T47D (cell line): ENCODE results near the gene CPT1B.

Experiments used
- DNase-seq, 2 experiments: peaks; one replicate each; pipeline versions ENCODE4 v3.0.0 to v3.0.0-alpha.2; 2011 to 2012; ENCODE audit warnings: low read depth in 1 of 2, low spot score in 1 of 2
- JUND ChIP-seq: IDR thresholded peaks from 2 replicates; pipeline ENCODE4 v1.6.1; 2012; ENCODE audit warnings: low read depth
- in situ Hi-C: cut with HindIII; loops from 2 replicates; pipeline ENCODE4 v1.10.0; 2016; ENCODE audit warnings: low sequenced_read_pairs, low pct_unique_long_range_greater_than_20kb

CPT1B gene

DNA sequence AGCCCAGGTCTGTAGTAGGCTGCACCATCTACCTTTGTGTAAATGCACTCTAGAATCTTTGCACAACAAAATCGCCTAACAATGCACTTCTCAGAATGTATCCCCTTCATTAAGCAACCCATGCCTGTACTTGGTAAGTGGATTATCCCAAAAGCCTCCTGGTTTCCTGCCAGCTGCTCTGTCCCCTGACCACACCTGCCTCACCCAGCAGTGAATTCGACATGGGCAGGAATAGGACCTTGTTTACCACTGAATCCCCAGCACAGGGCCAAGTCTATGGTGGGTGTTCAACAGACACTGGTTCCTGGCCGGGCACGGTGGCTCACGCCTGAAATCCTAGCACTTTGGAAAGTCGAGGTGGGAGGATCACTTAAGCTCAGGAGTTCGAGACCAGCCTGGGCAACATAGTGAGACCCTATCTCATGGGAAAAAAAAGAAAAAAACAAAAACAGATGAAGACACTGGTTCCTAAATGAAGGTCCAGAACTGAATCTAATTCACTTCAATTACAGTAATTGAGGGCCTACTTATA, 10.4 kb downstream of the CPT1B start:
- DNase-seq, result no peak
- no peak for TF ChIP-seq JUND
- in situ Hi-C loops, result no loop called here

DNA sequence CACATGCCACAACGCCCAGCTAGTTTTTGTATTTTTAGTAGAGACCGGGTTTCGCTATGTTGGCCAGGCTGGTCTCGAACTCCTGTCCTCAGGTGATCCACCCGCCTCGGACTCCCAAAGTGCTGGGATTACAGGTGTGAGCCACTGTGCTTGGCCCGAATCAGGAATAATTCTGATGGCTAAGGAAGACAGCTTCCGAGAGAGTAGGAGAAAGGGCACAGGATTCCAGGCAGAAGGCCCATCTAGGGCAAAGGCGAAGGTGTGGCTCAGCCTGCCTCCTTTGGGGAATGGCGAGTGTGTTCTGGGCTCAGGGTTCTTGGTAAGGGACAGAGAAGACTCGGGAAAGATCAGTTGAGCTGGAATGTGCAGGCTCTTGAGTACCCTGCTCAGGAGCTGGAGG, 13.9 kb downstream of the CPT1B start:
- in situ Hi-C loops, result no loop called here
- no peak for TF ChIP-seq JUND
- DNase-seq, result no peak

DNA sequence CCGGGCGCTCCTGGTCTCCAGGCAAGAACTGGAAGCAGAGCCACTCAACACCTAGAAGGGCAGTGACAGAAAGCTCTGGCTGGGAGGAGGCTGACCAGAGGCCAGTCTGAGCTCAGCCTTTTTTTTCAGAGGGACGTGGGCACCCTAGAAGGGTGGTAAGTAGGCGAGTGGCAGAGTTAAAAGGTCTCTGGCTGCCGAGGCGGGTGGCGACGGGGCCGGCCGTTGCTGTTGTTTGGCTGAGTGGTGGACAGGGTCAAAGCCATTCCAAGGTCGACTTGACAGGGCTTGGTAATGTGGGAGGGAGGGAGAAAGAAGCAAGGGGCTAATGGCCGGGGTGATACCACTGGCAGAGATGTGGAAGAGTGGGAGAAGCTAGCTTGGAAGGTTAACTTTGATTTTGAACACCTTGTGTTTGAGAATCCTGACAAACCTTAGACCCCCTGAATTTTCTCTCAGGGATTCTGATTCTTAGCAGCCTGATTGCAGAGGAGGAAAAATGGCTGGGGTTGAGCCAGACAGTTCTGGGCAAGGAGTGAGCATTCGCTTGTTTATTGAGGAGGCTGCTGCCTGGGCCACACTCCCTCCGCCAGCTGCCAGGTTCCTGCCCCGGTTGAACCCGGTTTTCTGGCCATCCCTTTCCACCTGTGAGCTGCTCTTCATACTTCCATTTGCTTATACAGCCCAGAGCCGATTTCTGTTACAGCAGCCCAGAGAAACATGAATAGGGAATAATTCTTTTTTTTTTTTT, 14.6 kb downstream of the CPT1B start:
- no peak for TF ChIP-seq JUND
- peak in 1 of 2 experiments; percentile 10 for DNase-seq
- in situ Hi-C loops, result no loop called here

DNA sequence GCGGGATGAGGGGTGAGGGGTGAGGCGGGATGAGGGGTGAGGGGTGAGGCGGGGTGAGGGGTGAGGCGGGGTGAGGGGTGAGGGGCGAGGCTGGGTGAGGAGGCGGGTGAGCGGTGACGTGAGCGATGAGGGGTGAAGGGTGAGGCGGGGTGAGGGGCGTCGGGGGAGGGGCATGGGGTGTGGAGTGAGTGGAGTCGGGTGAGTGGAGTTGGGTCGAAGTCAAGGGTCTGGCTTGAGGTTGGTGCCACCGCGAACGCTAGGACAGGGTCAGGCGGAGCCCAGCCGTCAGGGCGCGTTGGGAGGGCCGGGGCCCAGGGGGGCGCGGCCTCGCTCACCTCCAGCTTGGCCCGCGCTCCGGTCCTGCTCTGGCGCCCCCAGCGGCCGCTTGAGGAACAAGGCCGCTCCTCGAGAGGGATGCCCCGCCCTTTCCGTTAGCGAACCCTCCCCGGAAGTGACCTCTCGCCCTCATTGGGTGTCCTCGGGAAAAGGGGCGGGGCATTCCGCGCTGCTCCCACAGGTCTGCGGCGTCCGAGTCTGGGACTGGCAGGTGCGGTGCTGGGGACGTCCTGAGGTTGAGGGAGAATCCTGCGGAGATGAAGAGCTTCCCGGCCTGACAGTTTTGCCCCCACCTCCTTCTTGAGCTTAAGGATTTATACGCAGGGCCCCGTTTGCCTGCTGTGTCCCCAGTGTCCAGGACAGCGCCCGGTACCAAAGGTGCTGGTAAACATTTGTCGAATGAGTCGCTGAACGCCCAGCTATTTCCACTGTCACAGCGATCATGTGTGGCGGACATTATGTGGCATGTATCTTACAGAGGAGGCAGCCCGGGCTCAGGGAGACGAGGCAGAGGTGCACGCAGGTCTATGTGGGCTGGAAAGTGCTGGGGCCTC, 15.5 kb downstream of the CPT1B start, which contains the start of gene SYCE3:
SYCE3 (minus strand) TSS at position 397 of the 890 bp plus-strand sequence. CDS start 6,514 bp downstream, outside the sequence.
- in situ Hi-C loops, result no loop called here
- no peak for TF ChIP-seq JUND

DNA sequence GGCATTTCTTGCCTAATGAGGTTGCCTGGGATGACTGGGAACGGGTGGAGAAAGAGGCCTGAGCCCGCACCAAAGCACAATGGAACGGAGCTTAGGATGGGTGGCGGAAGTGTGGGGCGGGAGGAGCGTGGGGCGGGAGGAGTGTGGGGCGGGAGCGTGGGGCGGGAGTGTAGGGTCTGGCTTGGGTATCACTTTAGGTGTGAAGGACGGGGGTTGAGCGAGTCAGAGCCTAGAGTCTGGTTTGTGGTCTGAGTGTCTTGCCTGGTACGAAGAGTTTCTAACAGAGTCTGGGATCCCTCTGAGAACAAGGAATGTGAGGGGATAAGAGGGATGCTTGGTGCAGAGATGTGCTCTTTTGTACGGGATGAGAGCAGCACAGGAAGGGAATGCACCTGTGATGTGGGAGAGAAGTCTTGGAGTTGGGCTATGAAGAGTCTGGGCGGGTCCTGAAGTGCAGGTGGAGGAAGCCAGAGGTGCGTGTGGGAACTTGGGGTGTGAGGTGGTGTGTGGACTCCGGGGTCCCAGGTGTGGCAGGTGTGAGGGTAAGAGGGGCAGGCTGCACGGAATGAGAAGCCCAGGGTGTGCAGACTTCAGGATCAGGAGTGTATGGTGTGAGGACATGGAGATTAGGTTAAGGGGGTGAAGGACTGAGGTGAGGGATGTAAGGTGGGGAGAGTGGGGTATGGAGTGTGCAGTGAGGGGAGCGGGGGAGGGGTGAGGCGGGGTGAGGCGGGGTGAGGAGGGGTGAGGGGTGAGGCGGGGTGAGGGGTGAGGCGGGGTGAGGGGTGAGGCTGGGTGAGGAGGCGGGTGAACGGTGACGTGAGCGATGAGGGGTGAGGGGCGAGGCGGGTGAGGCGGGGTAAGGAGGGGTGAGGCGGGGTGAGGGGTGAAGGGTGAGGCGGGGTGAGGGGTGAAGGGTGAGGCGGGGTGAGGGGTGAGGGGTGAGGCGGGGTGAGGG, 16.5 kb downstream of the CPT1B start:
- TF ChIP-seq JUND, result no peak
- in situ Hi-C loops, result no loop called here
- DNase-seq, result no peak

More for the DNA sequence above, 15.5 kb downstream of the CPT1B start, which contains the start of gene SYCE3:
- DNase-seq, result peak; percentile 78 to 95

DNA sequence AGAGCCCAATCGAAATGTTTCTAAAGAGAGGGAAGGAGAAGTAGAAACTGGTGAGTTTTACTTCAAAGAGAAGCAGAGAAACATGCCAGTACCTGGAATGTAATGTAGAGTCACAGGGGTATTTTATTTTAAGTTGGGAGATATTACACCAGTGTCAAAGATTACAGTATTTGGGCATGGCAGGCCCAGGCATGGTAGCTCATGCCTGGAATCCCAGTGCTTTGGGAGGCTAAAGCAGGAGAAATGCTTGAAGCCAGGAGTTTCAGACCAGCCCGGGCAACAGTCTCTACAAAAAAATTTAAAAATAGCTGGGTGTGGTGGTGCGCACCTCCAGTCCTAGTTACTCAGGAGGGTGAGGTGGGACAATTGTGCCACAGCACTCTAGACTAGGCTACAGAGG, 18.2 kb downstream of the CPT1B start:
- in situ Hi-C loops, result no loop called here
- TF ChIP-seq JUND, result no peak
- DNase-seq, result no peak

DNA sequence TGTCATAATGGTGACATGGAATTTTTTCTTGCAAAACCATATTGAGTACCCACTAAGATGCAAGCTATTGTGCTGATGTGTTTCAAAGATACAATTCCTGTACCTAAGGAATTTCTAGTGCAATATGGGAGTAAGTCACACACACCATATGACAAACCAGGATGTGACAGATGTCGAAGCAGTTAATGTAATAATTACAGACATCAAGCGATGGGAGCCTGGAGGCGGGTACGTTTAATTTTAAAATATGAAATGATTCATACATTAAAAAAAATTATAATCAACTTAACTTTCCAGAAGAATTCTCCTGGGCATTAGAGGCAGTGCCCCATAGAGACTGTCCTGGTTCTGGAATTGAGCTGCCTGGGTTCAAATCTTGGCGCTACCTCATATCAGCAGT, 21.5 kb downstream of the CPT1B start:
- no peak for TF ChIP-seq JUND
- DNase-seq, result no peak
- in situ Hi-C loops, result no loop called here

DNA sequence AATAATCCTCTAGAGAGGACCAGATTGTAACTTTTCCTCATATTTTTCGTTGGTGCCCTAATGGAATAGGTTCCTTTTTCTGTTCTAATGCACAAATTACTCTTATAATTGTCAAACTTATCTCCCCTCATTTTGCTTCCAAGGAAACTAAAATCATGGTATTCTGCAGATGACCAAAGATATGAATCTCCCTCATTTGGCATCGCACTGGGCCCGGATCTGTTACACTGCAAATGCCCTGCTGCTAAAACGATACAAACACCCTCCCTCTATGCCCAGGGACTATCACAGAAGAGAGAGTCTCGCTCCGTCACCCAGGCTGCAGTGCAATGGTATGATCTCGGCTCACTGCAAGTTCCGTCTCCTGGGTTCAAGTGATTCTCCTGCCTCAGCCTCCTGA, 24.9 kb downstream of the CPT1B start:
- TF ChIP-seq JUND, result no peak
- in situ Hi-C loops, result no loop called here
- DNase-seq, result no peak

DNA sequence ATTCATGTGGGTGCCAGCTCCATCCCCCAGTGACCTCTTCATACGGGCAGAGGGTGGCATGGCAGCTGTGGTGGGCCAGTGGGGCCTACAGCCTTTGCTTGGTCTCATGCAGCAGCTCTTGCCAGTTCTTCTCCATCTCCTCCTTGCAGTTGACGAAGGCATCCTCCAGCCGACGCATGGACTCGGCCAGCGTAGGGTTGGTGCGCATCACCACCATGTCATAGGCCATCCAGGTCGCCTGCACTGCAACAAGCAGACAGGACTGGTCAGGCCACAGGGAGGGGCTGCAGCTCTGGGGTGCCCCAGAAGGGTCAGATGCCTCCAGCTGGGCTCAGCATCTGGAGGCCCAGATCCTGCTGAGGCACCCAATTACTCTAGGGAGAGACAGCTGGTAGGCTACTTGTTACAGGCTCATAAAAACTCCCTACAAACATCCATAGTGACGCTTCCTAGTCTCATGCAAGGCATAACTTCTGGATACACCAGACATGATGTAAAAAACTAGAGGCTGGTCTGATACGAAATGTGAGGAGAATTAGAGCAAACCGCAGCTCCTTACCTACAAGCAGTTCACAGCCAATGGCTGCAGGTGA, 27.0 kb downstream of the CPT1B start:
- in situ Hi-C loops, result no loop called here
- TF ChIP-seq JUND, result no peak
- no peak for DNase-seq

DNA sequence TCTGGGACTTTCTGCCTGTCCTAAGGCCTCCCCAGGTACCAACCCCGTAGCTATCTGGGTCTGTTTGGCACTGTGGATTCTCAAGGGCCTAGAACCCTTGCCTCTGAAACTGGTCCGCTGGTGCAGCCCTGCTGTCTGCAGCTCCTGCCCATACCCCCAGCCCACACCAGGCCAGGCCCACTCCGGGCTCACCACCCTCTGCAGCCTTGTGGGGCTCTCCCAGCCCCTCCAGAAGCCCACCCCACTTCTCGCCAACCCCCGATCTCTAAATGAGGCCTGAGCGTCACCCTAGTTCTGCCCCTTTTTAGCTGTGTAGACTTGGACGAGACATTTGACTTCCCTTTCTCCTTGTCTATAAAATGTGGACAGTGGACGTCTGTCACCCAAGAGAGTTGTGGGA, 27.8 kb downstream of the CPT1B start:
- TF ChIP-seq JUND, result no peak
- in situ Hi-C loops, result no loop called here
- no peak for DNase-seq

DNA sequence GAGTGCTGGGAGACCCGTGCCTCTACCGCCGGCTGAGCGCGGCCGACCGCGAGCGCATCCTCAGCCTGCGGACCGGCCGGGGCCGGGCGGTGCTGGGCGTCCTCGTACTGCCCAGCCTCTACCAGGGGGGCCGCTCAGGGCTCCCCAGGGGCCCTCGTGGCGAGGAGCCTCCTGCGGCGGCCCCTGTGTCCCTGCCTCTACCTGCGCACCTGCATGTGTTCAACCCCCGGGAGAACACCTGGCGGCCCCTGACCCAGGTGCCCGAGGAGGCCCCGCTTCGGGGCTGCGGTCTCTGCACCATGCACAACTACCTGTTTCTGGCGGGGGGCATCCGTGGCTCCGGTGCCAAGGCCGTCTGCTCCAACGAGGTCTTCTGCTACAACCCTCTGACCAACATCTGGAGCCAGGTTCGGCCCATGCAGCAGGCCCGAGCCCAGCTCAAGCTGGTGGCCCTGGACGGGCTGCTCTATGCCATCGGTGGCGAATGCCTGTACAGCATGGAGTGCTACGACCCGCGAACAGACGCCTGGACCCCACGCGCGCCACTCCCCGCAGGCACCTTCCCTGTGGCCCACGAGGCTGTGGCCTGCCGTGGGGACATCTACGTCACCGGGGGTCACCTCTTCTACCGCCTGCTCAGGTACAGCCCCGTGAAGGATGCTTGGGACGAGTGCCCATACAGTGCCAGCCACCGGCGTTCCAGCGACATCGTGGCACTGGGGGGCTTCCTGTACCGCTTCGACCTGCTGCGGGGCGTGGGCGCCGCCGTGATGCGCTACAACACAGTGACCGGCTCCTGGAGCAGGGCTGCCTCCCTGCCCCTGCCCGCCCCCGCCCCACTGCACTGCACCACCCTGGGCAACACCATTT, 29.1 kb downstream of the CPT1B start:
- DNase-seq, result no peak
- in situ Hi-C loops, result no loop called here
- no peak for TF ChIP-seq JUND
